Left renal pelvis (tissue), 4 donors: ENCODE measurements around the gene FPR2. TPM values are rescaled to one million over a fixed set of nuclear protein-coding genes. Genes with fewer than 3 reads are reported as not detected.
"Not testable (repeated sequence)": the region's sequence is repeated elsewhere in the genome, so short reads cannot be mapped to it uniquely, and the experiment has no call there.

Experiments used
- DNase-seq, 4 donors: peaks; one replicate each; pipeline ENCODE4 v3.0.0-alpha.2; 2013; ENCODE audit warnings: low read depth in 4 of 4, low spot score in 3 of 4
- polyA plus RNA-seq, 4 donors: library from polyadenylated mRNA; unstranded; fragments of 120-200 nt; gene quantifications; one replicate each; pipeline ENCODE4 v1.2.1, GENCODE V29; 2013; ENCODE audit not compliant: insufficient read length in 4 of 4

Gene FPR2
- polyA plus RNA-seq = under 1 TPM; 0.11 to 0.68 (median 0.34) TPM

DNA sequence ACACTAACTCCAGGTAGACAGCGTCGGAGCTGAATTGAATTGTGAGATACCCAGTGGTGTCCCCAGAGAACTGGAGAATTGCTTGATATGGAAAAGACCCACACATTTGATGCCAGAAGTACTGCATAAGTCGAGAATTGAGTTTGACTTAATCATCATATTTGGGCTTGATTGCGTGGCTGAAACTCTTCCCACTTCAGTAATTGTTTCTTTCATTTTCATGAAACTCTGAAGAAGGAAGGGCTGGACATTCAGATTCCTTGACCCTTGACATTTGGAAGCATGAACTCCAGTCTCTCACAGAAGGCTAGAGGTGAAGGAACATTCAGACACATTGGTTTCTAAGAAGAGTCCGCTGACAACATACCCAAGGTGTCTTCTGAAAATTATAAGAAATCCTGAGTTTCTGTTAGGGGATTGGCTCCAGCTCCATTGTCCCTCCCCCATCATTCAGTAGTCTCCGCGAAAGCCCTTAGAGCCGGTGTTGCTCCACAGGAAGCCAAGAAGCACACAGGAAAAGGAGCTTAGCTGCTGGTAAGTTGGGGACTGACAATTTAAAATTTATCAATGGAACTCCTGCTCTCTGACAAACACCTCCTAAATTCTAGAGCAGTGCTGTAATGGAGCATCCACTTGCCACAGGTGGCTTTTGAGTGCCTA, at the start of gene FPR2:
TSS of gene FPR2 (plus strand) at position 484 of the 660 bp plus-strand sequence. CDS start 7,479 bp downstream, outside the sequence.
- DNase-seq = no peak

- no peak for DNase-seq
Measured at GRCh38 chr19:51711702-51712101, 49.3 kb upstream of the FPR2 start.

DNA sequence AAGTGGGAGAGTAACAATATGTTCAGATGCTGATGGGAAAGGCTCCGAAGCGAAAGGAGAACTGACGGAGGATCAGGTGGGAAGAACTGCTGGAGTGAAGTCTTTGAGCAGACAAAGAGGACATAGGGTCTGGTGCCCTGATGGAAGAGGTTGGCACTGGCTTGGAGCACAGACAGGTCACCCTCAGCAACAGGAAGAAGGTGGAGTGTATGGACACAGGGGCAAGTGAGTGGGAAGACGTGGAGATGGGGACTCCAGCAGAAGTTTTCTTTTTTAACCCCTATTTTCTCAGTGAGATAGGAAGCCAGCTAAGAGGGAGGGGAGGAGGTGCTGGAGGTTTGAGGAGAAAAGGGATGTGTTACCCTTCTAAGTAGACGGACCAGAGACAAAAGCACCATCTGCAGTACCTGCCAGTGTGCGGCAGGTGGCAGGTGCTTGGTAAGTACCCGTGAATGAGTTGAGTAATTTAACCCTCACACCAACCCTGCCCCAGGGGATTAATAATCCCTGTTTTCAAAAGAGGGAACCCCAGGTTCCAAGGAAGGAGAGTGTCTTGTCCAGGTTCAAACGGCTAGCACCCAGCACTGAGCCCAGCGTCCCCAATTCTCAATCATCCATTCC, 48.4 kb upstream of the FPR2 start:
- DNase-seq = no peak

DNA sequence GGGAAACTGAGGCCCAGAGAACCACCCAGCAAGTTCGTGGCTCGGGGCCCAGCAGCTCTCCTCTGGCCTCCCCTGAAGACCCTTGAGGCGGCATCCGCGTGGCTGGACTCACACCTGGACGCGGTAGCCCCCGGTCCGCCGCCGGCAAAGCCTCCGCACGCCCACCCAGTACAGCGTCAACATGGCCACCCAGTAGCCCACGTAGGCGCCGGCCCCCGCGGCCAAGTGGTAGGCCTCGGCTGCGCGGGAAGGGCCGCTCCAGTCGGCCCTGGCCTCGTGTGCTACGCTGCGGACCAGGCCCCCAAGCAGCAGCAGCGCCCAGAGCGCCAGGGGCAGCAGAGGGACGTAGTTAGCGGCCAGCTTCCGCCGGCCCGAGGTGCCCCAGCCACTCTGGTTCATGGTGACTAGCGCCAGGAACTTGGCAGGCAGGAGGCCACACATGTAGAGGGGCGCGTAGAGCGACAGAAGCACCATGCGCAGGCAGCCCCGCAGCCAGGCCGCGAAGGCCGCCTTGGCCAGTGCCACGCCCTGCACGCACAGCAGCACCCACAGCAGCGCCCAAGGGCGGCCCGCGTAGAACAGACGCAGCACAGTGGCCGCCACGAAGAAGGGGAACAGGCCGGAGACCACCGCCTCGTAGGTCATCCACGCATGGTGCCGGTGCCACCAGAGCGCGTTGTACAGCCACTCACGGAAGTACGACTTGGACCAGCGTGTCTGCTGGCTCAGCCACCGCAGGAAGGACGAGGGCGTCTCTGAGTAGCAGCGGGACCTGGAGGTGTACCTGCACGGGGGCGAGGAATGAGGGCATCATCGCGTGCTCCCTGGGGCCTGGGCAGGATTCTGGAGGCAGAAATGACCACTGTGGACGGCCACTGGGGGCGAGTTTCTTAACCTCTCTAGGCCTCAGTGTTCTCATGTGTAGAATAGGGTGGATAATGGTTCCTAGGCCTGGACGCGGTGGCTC, 47.4 kb upstream of the FPR2 start:
- DNase-seq = no peak

DNA sequence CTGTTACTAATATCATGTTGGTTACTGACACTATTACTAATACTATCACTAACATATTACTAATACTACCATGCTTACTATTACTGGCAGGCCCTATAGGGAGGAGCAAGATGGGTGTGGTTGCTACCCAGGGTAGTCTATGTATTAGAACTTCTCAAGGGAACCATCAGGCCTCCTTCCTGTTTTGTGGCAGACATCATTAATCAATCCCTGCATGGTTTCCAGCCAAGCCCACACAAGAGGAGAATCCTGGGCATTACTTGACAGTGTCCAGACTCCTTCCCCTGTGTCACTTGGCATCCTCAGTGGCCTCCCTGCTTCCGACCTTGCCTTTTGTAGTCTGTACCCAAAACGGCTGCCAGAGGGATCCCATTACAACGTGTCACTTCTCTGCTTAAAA, 46.1 kb upstream of the FPR2 start:
- DNase-seq = no peak

DNA sequence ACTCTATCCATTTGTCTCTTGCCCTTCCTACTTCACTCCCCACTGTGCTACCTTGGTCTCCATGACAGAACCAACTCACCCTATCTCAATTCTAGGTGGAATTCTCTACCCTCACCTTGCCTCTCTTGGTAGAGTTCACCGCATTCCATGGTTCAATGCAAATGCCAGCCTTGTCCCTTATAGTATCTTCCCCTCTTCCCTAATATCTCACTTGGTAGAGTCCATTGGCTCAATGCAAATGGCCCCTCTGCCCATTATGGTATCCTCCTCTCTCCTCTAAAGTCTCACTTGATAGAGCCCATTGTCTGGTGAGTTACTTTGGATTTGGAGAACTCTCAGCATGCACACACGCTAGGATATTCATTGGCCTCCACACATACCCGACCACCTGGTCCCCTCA, 45.1 kb upstream of the FPR2 start:
- DNase-seq = no peak

GRCh38 chr19:51716925-51717324, 44.1 kb upstream of the FPR2 start:
- no peak for DNase-seq

DNA sequence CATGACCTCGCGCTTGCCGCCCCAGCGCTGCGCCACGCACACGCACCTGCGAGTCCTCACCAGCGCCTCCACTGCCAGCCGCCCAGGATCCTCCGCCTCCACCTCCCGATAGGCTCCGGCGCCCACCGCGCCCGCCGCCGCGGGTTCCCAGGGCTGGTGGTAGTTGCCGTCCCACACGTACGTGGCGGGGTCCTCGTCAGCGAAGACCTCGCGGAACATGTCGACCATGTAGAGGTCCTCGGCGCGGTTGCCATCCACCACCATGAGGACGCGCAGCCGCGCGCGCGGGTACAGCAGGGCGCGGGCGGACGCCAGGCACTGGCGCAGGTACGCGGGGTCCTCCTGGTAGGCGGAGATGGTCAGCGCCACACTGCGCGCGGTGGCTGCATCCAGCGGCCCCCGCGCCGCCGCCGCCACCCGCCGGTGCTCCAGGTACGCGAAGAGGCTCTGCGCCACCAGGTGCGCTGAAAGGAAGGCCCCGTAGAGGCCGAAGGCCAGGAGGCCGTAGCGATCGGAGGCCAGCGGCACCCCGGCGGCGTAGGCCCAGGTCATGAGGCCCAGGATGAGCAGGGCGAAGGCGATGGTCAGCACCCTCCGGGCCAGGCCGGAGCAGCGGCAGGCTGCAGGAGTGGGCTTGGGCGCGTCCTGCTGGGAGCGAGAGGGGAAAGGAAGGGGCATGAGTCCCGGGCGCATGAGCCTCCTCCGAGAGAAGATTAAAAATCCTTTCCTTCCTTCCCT, 41.6 kb upstream of the FPR2 start:
- no peak for DNase-seq

DNA sequence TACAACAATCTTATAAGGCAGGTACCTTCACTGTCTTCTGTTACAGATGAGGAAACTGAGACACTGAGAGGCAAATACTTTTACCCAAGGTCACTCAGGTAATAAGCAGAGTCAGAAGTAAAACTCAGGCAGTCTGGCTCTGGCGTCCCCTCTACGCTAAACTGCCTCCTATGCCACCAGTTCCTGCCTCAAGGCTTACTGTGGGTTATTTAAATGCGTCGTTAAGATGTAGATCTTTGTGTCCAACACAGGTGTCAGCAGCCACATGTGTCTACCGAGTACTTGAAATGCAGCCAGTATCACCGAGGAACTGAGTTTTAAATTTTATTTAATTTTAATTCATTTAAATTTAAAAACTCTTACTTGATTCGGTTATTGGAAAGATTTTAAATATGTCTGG, 39.1 kb upstream of the FPR2 start:
- no peak for DNase-seq

- no peak for DNase-seq
Measured at GRCh38 chr19:51722492-51722891, 38.5 kb upstream of the FPR2 start.

GRCh38 chr19:51724543-51724942, 36.4 kb upstream of the FPR2 start:
- DNase-seq = no peak

DNA sequence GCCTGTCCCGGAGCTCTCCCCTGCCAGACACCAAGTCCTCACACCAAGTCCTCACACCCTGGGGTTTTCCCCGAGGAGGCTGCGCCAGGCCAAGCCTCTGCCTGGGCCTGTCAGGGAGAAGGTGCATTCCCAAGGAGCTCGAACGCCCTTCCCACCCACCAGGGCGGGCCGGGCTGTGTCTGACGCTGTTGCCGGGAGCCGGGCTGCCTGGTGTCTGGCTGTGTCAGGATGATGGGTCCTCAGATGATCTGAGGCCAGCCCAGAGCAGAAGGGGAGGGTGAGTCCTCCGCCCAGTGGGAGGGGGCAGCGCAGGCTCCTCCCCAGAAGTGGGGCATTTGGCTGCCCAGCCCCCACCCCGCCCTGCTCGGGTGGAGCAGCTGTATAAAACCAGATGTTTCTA, 34.9 kb upstream of the FPR2 start:
- no peak for DNase-seq

DNA sequence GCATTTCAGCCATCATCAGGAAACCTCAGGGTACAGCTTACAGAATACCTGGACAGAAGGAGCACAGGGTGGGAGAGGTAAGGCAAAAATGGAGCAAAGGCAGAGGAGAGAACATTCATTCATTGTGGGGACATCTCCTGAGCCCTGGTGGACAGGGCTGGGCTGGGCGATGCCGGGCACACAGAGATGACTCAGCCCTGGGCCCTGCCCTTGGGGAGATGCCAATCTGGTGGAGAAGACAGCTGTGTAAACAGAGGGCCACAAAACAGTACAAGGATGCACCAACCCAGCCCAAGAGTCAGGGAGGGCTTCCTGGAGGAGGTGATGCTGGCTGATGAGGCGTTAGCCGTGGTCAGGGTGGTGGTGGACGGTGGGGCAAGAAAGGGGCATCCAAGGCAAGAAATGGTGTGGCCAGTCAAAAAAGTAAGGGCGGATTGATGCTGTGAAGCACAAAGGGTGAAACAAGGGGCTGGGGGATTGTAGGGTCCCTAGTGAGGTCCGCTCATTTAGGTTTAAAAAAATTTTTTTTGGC, 33.6 kb upstream of the FPR2 start:
- DNase-seq = no peak

- no peak for DNase-seq
Measured at GRCh38 chr19:51729781-51730180, 31.2 kb upstream of the FPR2 start.

- no peak for DNase-seq
Measured at GRCh38 chr19:51733742-51734522, 27.0 kb upstream of the FPR2 start.

DNA sequence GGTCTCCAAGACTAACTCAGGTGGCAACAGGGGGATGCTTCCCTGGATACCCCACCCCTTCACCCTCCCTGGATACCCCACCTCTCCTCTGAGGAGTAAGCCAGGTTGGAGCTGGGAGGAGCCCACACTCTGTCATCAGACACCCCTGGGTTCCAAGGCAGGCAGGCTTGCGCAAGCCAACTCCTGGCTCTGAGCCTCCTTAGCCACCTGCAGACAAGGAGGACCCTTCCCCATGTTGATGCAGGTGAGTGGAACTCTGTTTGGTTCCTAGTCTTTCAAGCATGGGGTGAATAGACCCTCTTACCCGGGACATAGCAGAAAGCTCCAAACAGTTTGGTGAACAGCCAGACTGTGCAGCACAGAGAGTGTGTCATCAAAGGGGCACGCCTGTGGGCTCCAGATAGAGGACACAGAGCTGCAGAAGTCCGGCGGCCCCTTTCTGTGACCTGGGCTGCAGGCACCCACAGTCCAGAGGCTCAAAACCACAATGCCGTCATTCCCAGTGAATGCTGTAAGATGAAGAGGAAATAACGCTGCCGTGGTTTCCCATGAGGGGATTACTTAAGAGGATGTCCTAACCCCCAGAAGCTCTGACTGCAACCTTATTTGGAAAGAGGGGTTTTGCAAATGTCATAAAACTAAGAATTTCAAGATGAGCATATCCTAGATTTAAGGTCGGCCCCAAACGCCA, 25.1 kb upstream of the FPR2 start:
- no peak for DNase-seq

DNA sequence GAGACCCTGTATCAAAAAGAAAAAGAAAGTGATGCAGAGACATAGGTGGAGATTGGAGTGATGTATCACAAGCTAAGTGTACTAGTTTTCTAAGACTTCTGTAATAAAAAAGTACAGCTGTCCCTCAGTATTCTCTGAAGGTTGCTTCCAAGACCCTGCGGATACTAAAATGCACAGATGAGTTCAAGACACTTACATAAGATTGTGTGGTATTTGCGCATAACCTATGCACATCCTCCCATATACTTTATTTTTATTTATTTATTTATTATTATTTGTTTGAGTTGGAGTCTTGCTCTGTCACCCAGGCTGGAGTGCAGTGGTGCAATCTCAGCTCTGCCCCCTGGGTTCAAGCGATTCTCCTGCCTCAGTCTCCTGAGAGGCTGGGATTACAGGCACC, 23.6 kb upstream of the FPR2 start:
- DNase-seq = no peak

DNA sequence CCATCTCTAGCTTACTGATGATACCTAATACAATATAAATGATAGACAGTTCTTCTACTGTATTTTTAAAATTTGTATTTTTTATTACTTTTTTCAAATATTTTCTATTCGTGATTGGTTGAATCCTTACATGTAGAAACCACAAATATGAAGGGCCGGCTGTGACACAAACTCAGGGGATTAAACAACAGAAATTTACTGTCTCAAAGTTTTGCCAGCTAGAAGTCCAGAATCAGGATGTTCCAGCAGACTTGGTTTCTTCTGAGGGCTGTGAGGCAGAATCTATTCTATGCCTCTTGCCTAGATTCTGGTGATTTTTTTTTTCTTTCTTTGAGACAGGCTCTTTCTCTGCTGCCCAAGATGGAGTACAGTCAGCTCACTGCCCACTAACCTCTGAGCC, 23.1 kb upstream of the FPR2 start:
- no peak for DNase-seq

DNA sequence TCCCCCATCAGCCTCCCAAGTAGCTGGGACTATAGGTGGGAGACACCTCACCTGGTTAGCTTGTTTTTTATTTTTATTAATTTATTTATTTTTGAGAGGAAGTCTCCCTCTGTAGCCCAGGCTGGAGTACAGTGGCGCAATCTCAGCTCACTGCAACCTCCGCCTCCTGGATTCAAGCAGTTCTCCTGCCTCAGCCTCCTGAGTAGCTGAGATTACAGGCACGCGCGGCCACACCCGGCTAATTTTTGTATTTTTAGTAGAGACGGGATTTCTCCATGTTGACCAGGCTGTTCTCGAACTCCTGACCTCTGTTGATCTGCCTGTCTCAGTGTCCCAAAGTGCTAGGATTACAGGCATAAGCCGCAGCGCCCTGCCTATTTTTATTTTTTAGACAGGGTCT, 22.5 kb upstream of the FPR2 start:
- not testable (repeated sequence) for DNase-seq
